PC-3 (cell line): ENCODE results near the gene CRB2. TPM values are rescaled to one million over a fixed set of nuclear protein-coding genes. Genes with fewer than 3 reads are reported as not detected.

Source experiments
- ATAC-seq: fragments of 200-7000 bp; cut with Tn5 transposase; 2 replicates; pipeline ENCODE4 v1.9.1; 2020; ENCODE audit warnings: mild to moderate bottlenecking, moderate library complexity
- BruUV-seq: library from RNA; stranded (reverse); fragments of 400-500 nt; replicated peaks from 2 replicates; lab custom pipeline; 2021; lab: Mats Ljungman, UMichigan
- CTCF ChIA-PET: fragments of 300-600 bp; sonication (Branson Sonifier 250); formaldehyde crosslinking; loops from one replicate; lab custom pipeline; 2022; ENCODE audit warnings: antibody characterized with exemption; lab: Charles Lee
- POLR2A ChIA-PET: fragments of 300-600 bp; sonication (Branson Sonifier 250); formaldehyde crosslinking; loops from one replicate; lab custom pipeline; 2022; ENCODE audit warnings: antibody characterized with exemption; ENCODE audit not compliant: unreplicated experiment; lab: Charles Lee
- DNase-seq: peaks from one replicate; pipeline ENCODE4 v3.0.0-alpha.2; 2015
- H2AFZ ChIP-seq: fragments of 300-600 bp; sonication (generic); 2 replicates; pipeline ENCODE4 v1.6.0; 2016; ENCODE audit warnings: antibody characterized with exemption, low read length
- H3F3A ChIP-seq: fragments of 300-600 bp; sonication (generic); one replicate; pipeline ENCODE4 v1.6.0; 2017; ENCODE audit warnings: antibody characterized with exemption, low read length, control low read depth, mild to moderate bottlenecking; ENCODE audit not compliant: unreplicated experiment
- H3K27ac ChIP-seq: fragments of 300-600 bp; sonication (generic); 2 replicates; pipeline ENCODE4 v1.5.1; 2016; ENCODE audit warnings: mild to moderate bottlenecking, low read length
- H3K27me3 ChIP-seq: fragments of 300-600 bp; sonication (generic); 2 replicates; pipeline ENCODE4 v1.6.1; 2016; ENCODE audit warnings: low read length, mixed read lengths
- H3K36me3 ChIP-seq: fragments of 300-600 bp; sonication (generic); 2 replicates; pipeline ENCODE4 v1.6.1; 2016; ENCODE audit warnings: low read depth, mixed run types, low read length, mixed read lengths
- H3K4me1 ChIP-seq: fragments of 300-600 bp; sonication (generic); 2 replicates; pipeline ENCODE4 v1.5.1; 2016; ENCODE audit warnings: low read length; ENCODE audit not compliant: insufficient read depth
- H3K4me2 ChIP-seq: fragments of 300-600 bp; sonication (generic); 2 replicates; pipeline ENCODE4 v1.6.0; 2016; ENCODE audit warnings: low read length
- H3K4me3 ChIP-seq: fragments of 300-600 bp; sonication (generic); 2 replicates; pipeline ENCODE4 v1.5.1; 2016; ENCODE audit warnings: mild to moderate bottlenecking, low read length, mixed read lengths
- H3K79me2 ChIP-seq: fragments of 300-600 bp; sonication (generic); 2 replicates; pipeline ENCODE4 v1.6.1; 2017; ENCODE audit warnings: low read length, mixed read lengths
- H3K9ac ChIP-seq: fragments of 300-600 bp; sonication (generic); 2 replicates; pipeline ENCODE4 v1.6.0; 2016; ENCODE audit warnings: mild to moderate bottlenecking, low read length
- H3K9me2 ChIP-seq: fragments of 300-600 bp; sonication (generic); replicated peaks from 2 replicates; pipeline ENCODE4 v1.6.1; 2016; ENCODE audit warnings: mixed run types, low read length, mixed read lengths
- H3K9me3 ChIP-seq: fragments of 300-600 bp; sonication (generic); 2 replicates; pipeline ENCODE4 v1.6.1; 2016; ENCODE audit warnings: low read length, mixed read lengths
- H4K20me1 ChIP-seq: fragments of 300-600 bp; sonication (generic); 2 replicates; pipeline ENCODE4 v1.6.1; 2016; ENCODE audit warnings: low read length, mixed read lengths
- EZH2 ChIP-seq: fragments of 300-600 bp; sonication (generic); IDR thresholded peaks from one replicate; pipeline ENCODE4 v1.6.1; 2017; ENCODE audit warnings: antibody characterized with exemption, mild to moderate bottlenecking, low read length; ENCODE audit not compliant: unreplicated experiment
- EZH2phosphoT487 ChIP-seq: fragments of 300-600 bp; sonication (generic); IDR thresholded peaks from 2 replicates; pipeline ENCODE4 v1.6.1; 2018; ENCODE audit warnings: mild to moderate bottlenecking, antibody characterized with exemption, low read length, borderline replicate concordance
- intact Hi-C: fragments of 100-400 bp; cut with micrococcal nuclease; formaldehyde crosslinking; loops from 2 replicates; pipeline ENCODE4 v1.9.0; 2023
- total RNA-seq: library from RNA; depleted of rRNA; stranded (reverse); fragments of >200 nt; gene quantifications from 2 replicates; pipeline ENCODE4 v1.2.3, GENCODE V29; 2014
- TF ChIP-seq, protein P1 (sequence below): fragments of 300-600 bp; sonication (generic); conservative IDR thresholded peaks from 2 replicates; pipeline ENCODE4 v1.5.1; 2017; ENCODE audit warnings: antibody characterized with exemption, low read depth, mild to moderate bottlenecking, low read length

CRB2 gene
- total RNA-seq, 1 experiment from 2014 or later: not detected

DNA sequence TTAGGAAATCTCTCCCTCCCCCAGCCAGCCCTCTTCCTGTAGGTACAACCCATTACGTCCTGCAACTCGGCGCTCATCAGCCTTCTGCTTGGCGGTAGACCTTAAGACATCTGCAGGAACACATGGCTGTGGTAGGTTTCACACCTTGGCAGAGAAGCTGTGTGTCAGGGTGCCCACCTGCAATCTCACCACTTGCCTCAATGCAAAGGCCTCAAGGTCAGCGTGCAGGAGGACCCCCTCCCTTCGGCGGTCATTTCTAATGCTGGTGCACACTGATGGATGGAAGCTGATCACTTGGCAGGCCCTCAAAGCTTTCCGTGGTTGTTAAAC, 67.3 kb downstream of the CRB2 start:
- H2AFZ ChIP-seq: no peak overlapping the region
- BruUV-seq: no TSS peak
- no peaks in the 10 kb centered on the region for H3K36me3 ChIP-seq
- H3K9me3 ChIP-seq: no peaks in the 10 kb centered on the region
- intact Hi-C loops: no loop called here
- no peak for DNase-seq
- no peaks in the 10 kb centered on the region for H3F3A ChIP-seq
- POLR2A ChIA-PET: no interaction called here
- H3K79me2 ChIP-seq: no peaks in the 10 kb centered on the region
- H3K27ac ChIP-seq: no peak overlapping the region
- TF ChIP-seq EZH2phosphoT487 (no peak), EZH2 (no peak)
- TF ChIP-seq, protein P1, sequence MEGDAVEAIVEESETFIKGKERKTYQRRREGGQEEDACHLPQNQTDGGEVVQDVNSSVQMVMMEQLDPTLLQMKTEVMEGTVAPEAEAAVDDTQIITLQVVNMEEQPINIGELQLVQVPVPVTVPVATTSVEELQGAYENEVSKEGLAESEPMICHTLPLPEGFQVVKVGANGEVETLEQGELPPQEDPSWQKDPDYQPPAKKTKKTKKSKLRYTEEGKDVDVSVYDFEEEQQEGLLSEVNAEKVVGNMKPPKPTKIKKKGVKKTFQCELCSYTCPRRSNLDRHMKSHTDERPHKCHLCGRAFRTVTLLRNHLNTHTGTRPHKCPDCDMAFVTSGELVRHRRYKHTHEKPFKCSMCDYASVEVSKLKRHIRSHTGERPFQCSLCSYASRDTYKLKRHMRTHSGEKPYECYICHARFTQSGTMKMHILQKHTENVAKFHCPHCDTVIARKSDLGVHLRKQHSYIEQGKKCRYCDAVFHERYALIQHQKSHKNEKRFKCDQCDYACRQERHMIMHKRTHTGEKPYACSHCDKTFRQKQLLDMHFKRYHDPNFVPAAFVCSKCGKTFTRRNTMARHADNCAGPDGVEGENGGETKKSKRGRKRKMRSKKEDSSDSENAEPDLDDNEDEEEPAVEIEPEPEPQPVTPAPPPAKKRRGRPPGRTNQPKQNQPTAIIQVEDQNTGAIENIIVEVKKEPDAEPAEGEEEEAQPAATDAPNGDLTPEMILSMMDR: no peak
- no peaks in the 10 kb centered on the region for H3K4me1 ChIP-seq
- CTCF ChIA-PET: no interaction called here
- no peaks in the 10 kb centered on the region for H4K20me1 ChIP-seq
- H3K9me2 ChIP-seq: no peaks in the 10 kb centered on the region
- H3K4me3 ChIP-seq: no peak overlapping the region
- no peak overlapping the region for H3K4me2 ChIP-seq
- H3K27me3 ChIP-seq: no peaks in the 10 kb centered on the region
- ATAC-seq: no peak
- H3K9ac ChIP-seq: no peak overlapping the region

- CTCF ChIA-PET: no interaction called here
- intact Hi-C loops: no loop called here
- BruUV-seq: no TSS peak
These were observed 68.1 kb downstream of the CRB2 start for GRCh38 chr9:123424131-123424530.

DNA sequence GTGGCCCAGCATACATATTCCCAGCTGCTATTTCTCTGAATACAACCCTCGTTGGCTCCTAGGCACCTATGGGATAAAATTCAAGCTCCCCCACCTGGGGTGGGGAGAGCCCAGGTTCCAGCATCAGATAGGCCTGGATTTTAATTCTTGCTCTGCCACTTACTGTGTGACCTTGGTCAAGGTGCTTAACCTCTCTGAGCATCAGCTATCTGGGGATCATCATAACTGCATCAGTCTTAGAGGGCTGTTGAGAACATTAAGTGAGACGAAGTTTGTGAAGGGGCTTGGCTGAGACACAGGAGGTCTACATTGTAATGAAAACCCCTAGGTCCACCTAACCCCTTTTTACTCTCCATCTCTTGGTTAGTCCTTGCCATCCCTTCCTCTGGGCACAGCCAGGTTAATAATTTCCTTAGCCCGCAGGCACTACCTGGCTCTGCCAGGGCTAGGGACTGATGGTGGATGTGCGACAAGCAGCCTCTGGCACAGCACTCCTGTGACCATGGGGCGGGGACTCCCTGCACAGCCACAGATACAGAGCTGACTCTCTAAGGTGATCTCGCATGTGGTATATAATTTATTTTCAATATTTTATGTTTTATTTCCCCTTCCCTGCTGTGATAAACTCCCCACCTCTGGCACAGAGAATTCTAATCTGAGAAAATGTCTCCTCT, 68.7 kb downstream of the CRB2 start:
- Histone ChIP-seq H2AFZ (no peak overlapping the region), H3K4me2 (no peak overlapping the region), H4K20me1 (no peaks in the 10 kb centered on the region), H3K36me3 (no peaks in the 10 kb centered on the region), H3K9me2 (no peaks in the 10 kb centered on the region), H3F3A (no peaks in the 10 kb centered on the region), H3K4me3 (no peak overlapping the region), H3K9me3 (no peaks in the 10 kb centered on the region), H3K79me2 (no peaks in the 10 kb centered on the region), H3K9ac (no peak overlapping the region), H3K27ac (no peak overlapping the region), H3K4me1 (no peaks in the 10 kb centered on the region), H3K27me3 (no peaks in the 10 kb centered on the region)
- no TSS peak for BruUV-seq
- TF ChIP-seq EZH2phosphoT487 (no peak), EZH2 (no peak)
- TF ChIP-seq, protein P1: no peak
- no peak for DNase-seq
- no peak for ATAC-seq
- intact Hi-C loops: no loop called here
- ChIA-PET CTCF (no interaction called here), POLR2A (no interaction called here)

More at GRCh38 chr9:123424131-123424530, 68.1 kb downstream of the CRB2 start:
- Histone ChIP-seq H3K4me1 (no peaks in the 10 kb centered on the region), H3K9me3 (no peaks in the 10 kb centered on the region), H3K27ac (no peak overlapping the region), H3K27me3 (no peaks in the 10 kb centered on the region), H3K79me2 (no peaks in the 10 kb centered on the region), H3K9ac (no peak overlapping the region), H3K4me2 (no peak overlapping the region), H4K20me1 (no peaks in the 10 kb centered on the region), H3F3A (no peaks in the 10 kb centered on the region), H2AFZ (no peak overlapping the region), H3K36me3 (no peaks in the 10 kb centered on the region), H3K9me2 (no peaks in the 10 kb centered on the region), H3K4me3 (no peak overlapping the region)
- no peak for ATAC-seq
- TF ChIP-seq EZH2 (no peak), EZH2phosphoT487 (no peak)
- TF ChIP-seq, protein P1: no peak
- DNase-seq: no peak
- POLR2A ChIA-PET: no interaction called here
